IPS-20b (cell line): ENCODE measurements around the gene DDTL.
A peak's percentile ranks its signal among the peaks of the same experiment; 100 is the strongest.

Source experiments
- H3K27ac ChIP-seq: one replicate; pipeline ENCODE4 v1.5.1; 2013; ENCODE audit warnings: low read length
- H3K27me3 ChIP-seq: 2 replicates; pipeline ENCODE4 v1.6.1; 2013; ENCODE audit warnings: mild to moderate bottlenecking, low read length, inconsistent platforms; ENCODE audit not compliant: insufficient read depth
- H3K36me3 ChIP-seq: 2 replicates; pipeline ENCODE4 v1.6.1; 2013; ENCODE audit warnings: low read depth, mild to moderate bottlenecking, inconsistent platforms, low read length, moderate library complexity; ENCODE audit not compliant: insufficient read depth
- H3K4me1 ChIP-seq: 2 replicates; pipeline ENCODE4 v1.6.1; 2013; ENCODE audit warnings: mild to moderate bottlenecking, control low read depth, inconsistent platforms, low read length, moderate library complexity; ENCODE audit not compliant: insufficient read depth
- H3K4me3 ChIP-seq: 2 replicates; pipeline ENCODE4 v1.5.1; 2013; ENCODE audit warnings: mild to moderate bottlenecking, low read length, inconsistent platforms
- H3K9ac ChIP-seq: 2 replicates; pipeline ENCODE4 v1.6.1; 2013; ENCODE audit warnings: low read depth, mild to moderate bottlenecking, inconsistent platforms, low read length, moderate library complexity
- H3K9me3 ChIP-seq: 2 replicates; pipeline ENCODE4 v1.6.1; 2013; ENCODE audit warnings: mild to moderate bottlenecking, low read depth, low read length, inconsistent platforms; ENCODE audit not compliant: insufficient read depth

Gene DDTL

GRCh38 chr22:24008381-24009226 lies 41.9 kb downstream of the DDTL start:
- Histone ChIP-seq H3K27me3 (no peaks in the 10 kb centered on the region), H3K36me3 (no peaks in the 10 kb centered on the region), H3K9me3 (no peaks in the 10 kb centered on the region), H3K9ac (no peak overlapping the region), H3K27ac (no peak overlapping the region), H3K4me3 (no peak overlapping the region), H3K4me1 (no peaks in the 10 kb centered on the region)

GRCh38 chr22:24009227-24010017 lies 42.7 kb downstream of the DDTL start:
- Histone ChIP-seq H3K4me1 (no peaks in the 10 kb centered on the region), H3K36me3 (peaks cover under 1% of the 10 kb centered on the region; the same call in 1 of the 2 replicates), H3K4me3 (no peak overlapping the region), H3K27ac (no peak overlapping the region), H3K27me3 (no peaks in the 10 kb centered on the region), H3K9ac (no peak overlapping the region), H3K9me3 (no peaks in the 10 kb centered on the region)

GRCh38 chr22:24010018-24010391 lies 43.3 kb downstream of the DDTL start:
- Histone ChIP-seq H3K9me3 (no peaks in the 10 kb centered on the region), H3K4me3 (no peak overlapping the region), H3K27ac (no peak overlapping the region), H3K9ac (no peak overlapping the region), H3K36me3 (peaks cover 4% of the 10 kb centered on the region; the same call in 1 of the 2 replicates), H3K4me1 (no peaks in the 10 kb centered on the region), H3K27me3 (no peaks in the 10 kb centered on the region)

- peaks cover 4% of the 10 kb centered on the region; the same call in 1 of the 2 replicates for H3K36me3 ChIP-seq
- H3K4me1 ChIP-seq, result no peaks in the 10 kb centered on the region
- peak overlapping the region; percentile 88 for H3K9ac ChIP-seq
- peak overlapping the region; percentile 98 for H3K4me3 ChIP-seq
- H3K27me3 ChIP-seq, result no peaks in the 10 kb centered on the region
- no peaks in the 10 kb centered on the region for H3K9me3 ChIP-seq
- H3K27ac ChIP-seq, result no peak overlapping the region
Observed at GRCh38 chr22:24011735-24012068, 45.0 kb downstream of the DDTL start.

- Histone ChIP-seq H3K36me3 (peaks cover 11% of the 10 kb centered on the region), H3K9ac (no peak overlapping the region), H3K27ac (no peak overlapping the region), H3K4me1 (no peaks in the 10 kb centered on the region), H3K27me3 (no peaks in the 10 kb centered on the region), H3K4me3 (no peak overlapping the region), H3K9me3 (no peaks in the 10 kb centered on the region)
Observed at GRCh38 chr22:24016156-24016555, 49.5 kb downstream of the DDTL start.

- peaks cover 7% of the 10 kb centered on the region; the same call in 1 of the 2 replicates for H3K4me1 ChIP-seq
Observed at GRCh38 chr22:24021304-24021703, 54.6 kb downstream of the DDTL start.

More at GRCh38 chr22:24021304-24021703, 54.6 kb downstream of the DDTL start:
- Histone ChIP-seq H3K27me3 (no peaks in the 10 kb centered on the region), H3K4me3 (no peak overlapping the region), H3K9ac (no peak overlapping the region), H3K27ac (no peak overlapping the region), H3K36me3 (peaks cover 7% of the 10 kb centered on the region; the same call in 1 of the 2 replicates), H3K9me3 (no peaks in the 10 kb centered on the region)
